HCT116 (cell line): ENCODE measurements around the gene MAP4K1. TPM values are rescaled to one million over a fixed set of nuclear protein-coding genes. Genes with fewer than 3 reads are reported as not detected.
A peak's percentile ranks its signal among the peaks of the same experiment; 100 is the strongest.

Experiments
- ATAC-seq: fragments of 200-7000 bp; cut with Tn5 transposase; 2 replicates; pipeline ENCODE4 v1.9.1; 2020; ENCODE audit warnings: mild to moderate bottlenecking, moderate library complexity
- BruUV-seq: library from RNA; stranded (reverse); fragments of 400-500 nt; replicated peaks from 2 replicates; lab custom pipeline; 2021; lab: Mats Ljungman, UMichigan
- CTCF ChIA-PET: fragments of 300-600 bp; sonication (Branson Sonifier 250); formaldehyde crosslinking; loops from one replicate; lab custom pipeline; 2021; ENCODE audit warnings: antibody characterized with exemption; lab: Charles Lee
- POLR2A ChIA-PET: fragments of 300-600, 350-600 bp; sonication (Branson Sonifier 250); formaldehyde crosslinking; loops from one replicate; lab custom pipeline; 2021; ENCODE audit warnings: antibody characterized with exemption; lab: Charles Lee
- RAD21 ChIA-PET, 2 experiments: fragments of 300-600 bp; sonication (Branson Sonifier 250); formaldehyde crosslinking; loops; one replicate each; lab custom pipeline; 2023; ENCODE audit warnings: low total read pairs in 2 of 2; ENCODE audit not compliant: uncharacterized antibody in 2 of 2, unreplicated experiment in 2 of 2, low non-redundant PET in 1 of 2; lab: Charles Lee
- DNase-seq: peaks from one replicate; pipeline ENCODE4 v3.0.0-alpha.2; 2010; ENCODE audit warnings: low read depth, low spot score
- H2AFZ ChIP-seq: fragments of 200-600 bp; shearing (Covaris generic), sonication (generic); 2 replicates; pipeline ENCODE4 v1.6.1; 2017; ENCODE audit warnings: low read depth, mixed run types, mixed read lengths, antibody characterized with exemption, low read length; ENCODE audit not compliant: poor library complexity, severe bottlenecking
- H3K27ac ChIP-seq: 2 replicates; pipeline ENCODE4 v1.5.1; 2012; ENCODE audit warnings: low read depth, low read length
- H3K27me3 ChIP-seq: fragments of 200-600 bp; sonication (generic); 2 replicates; pipeline ENCODE4 v1.6.1; 2016; ENCODE audit warnings: mixed run types, low read length, mixed read lengths; ENCODE audit not compliant: insufficient read depth
- H3K36me3 ChIP-seq, 2 experiments: fragments of 200-500 bp in 1 of 2; fragments of 200-600 bp in 1 of 2; sonication (Bioruptor generic) in 1 of 2; sonication (generic) in 1 of 2; 2 replicates each; pipeline versions ENCODE4 v1.5.1 to v1.6.1; 2014 to 2016; ENCODE audit warnings: low read length in 2 of 2, inconsistent platforms in 1 of 2, mixed read lengths in 1 of 2, mixed run types in 1 of 2; ENCODE audit not compliant: insufficient read depth in 2 of 2, control insufficient read depth in 1 of 2
- H3K4me1 ChIP-seq, 2 experiments: fragments of 200-600 bp in 1 of 2; sonication (generic) in 1 of 2; 2 replicates each; pipeline versions ENCODE4 v1.5.1 to v1.6.1; 2012 to 2017; ENCODE audit warnings: low read length in 2 of 2, inconsistent platforms in 1 of 2, mild to moderate bottlenecking in 1 of 2, mixed read lengths in 1 of 2, mixed run types in 1 of 2, moderate library complexity in 1 of 2; ENCODE audit not compliant: insufficient read depth in 2 of 2, control insufficient read depth in 1 of 2
- H3K4me2 ChIP-seq: fragments of 200-600 bp; sonication (generic); 2 replicates; pipeline ENCODE4 v1.6.1; 2017; ENCODE audit warnings: mixed run types, low read length, mixed read lengths
- H3K4me3 ChIP-seq, 2 experiments: fragments of 200-600 bp in 1 of 2; sonication (generic) in 1 of 2; replicated peaks in 1 of 2; 2 replicates each; pipeline ENCODE4 v1.5.1; 2011 to 2016; ENCODE audit warnings: low read length in 2 of 2, control low read depth in 1 of 2, low read depth in 1 of 2, mild to moderate bottlenecking in 1 of 2, mixed read lengths in 1 of 2, mixed run types in 1 of 2
- H3K79me2 ChIP-seq: fragments of 200-600 bp; sonication (generic); 2 replicates; pipeline ENCODE4 v1.6.1; 2017; ENCODE audit warnings: mild to moderate bottlenecking, mixed run types, low read length, moderate library complexity, mixed read lengths; ENCODE audit not compliant: insufficient read depth
- H3K9ac ChIP-seq: fragments of 200-600 bp; sonication (generic); 2 replicates; pipeline ENCODE4 v1.6.1; 2016; ENCODE audit warnings: low read length, mixed read lengths
- H3K9me2 ChIP-seq: fragments of 200-600 bp; sonication (generic), shearing (Covaris generic); 2 replicates; pipeline ENCODE4 v1.6.1; 2017; ENCODE audit warnings: mixed run types, mild to moderate bottlenecking, moderate library complexity; ENCODE audit not compliant: insufficient read depth
- H3K9me3 ChIP-seq, 2 experiments: fragments of 200-500 bp in 1 of 2; fragments of 200-600 bp in 1 of 2; sonication (Bioruptor generic) in 1 of 2; sonication (generic) in 1 of 2; 2 replicates each; pipeline ENCODE4 v1.6.1; 2014 to 2017; ENCODE audit warnings: low read length in 2 of 2, mixed read lengths in 2 of 2, inconsistent platforms in 1 of 2, low read depth in 1 of 2, mild to moderate bottlenecking in 1 of 2, mixed run types in 1 of 2, moderate library complexity in 1 of 2; ENCODE audit not compliant: control insufficient read depth in 1 of 2, insufficient read depth in 1 of 2
- H4K20me1 ChIP-seq: fragments of 200-600 bp; sonication (generic), shearing (Covaris generic); 2 replicates; pipeline ENCODE4 v1.6.1; 2017; ENCODE audit warnings: mixed run types, mild to moderate bottlenecking, moderate library complexity; ENCODE audit not compliant: insufficient read depth
- CBX3 ChIP-seq: IDR thresholded peaks from 2 replicates; pipeline ENCODE4 v1.6.1; 2012; ENCODE audit warnings: low read depth
- EGR1 ChIP-seq: IDR thresholded peaks from 2 replicates; pipeline ENCODE4 v1.6.1; 2012; ENCODE audit warnings: low read depth
- JUND ChIP-seq: IDR thresholded peaks from 2 replicates; pipeline ENCODE4 v1.6.1; 2012
- POLR2A ChIP-seq: IDR thresholded peaks from 2 replicates; pipeline ENCODE4 v1.7.0; 2011; ENCODE audit warnings: borderline replicate concordance; ENCODE audit not compliant: insufficient read depth, insufficient read length; ENCODE audit errors: extremely low read depth
- RAD21 ChIP-seq: IDR thresholded peaks from 2 replicates; pipeline ENCODE4 v1.6.1; 2012; ENCODE audit warnings: low read depth, mild to moderate bottlenecking
- SP1 ChIP-seq: IDR thresholded peaks from 2 replicates; pipeline ENCODE4 v1.6.1; 2012; ENCODE audit warnings: low read depth
- YY1 ChIP-seq: IDR thresholded peaks from 2 replicates; pipeline ENCODE4 v1.6.1; 2011; ENCODE audit warnings: low read length, low read depth, moderate library complexity, mild to moderate bottlenecking; ENCODE audit not compliant: insufficient replicate concordance; ENCODE audit errors: extremely low read depth
- intact Hi-C: fragments of 100-400 bp; cut with micrococcal nuclease; formaldehyde crosslinking; loops from 2 replicates; pipeline ENCODE4 v1.10.0; 2022
- total RNA-seq: library from RNA; stranded (reverse); gene quantifications from one replicate; pipeline ENCODE4 v1.2.1, GENCODE V29; 2021; ENCODE audit not compliant: unreplicated experiment
- TF ChIP-seq, protein P1 (sequence below): IDR thresholded peaks from 2 replicates; pipeline ENCODE4 v1.6.1; 2012; ENCODE audit warnings: low read depth
- TF ChIP-seq, protein P2 (sequence below): IDR thresholded peaks from 2 replicates; pipeline ENCODE4 v1.6.1; 2011; ENCODE audit warnings: mild to moderate bottlenecking, low read length, moderate library complexity; ENCODE audit not compliant: insufficient replicate concordance; ENCODE audit errors: extremely low read depth
- TF ChIP-seq, protein P3 (sequence below): IDR thresholded peaks from 2 replicates; pipeline ENCODE4 v1.6.1; 2012
- TF ChIP-seq, protein P4 (sequence below), 3 experiments: fragments of 200-600 bp in 1 of 3; sonication (generic) in 1 of 3; IDR thresholded peaks in 2 of 3; conservative IDR thresholded peaks in 1 of 3; 2 replicates each; pipeline ENCODE4 v1.5.1; 2012 to 2017; ENCODE audit warnings: low read depth in 2 of 3, low read length in 2 of 3, antibody characterized with exemption in 1 of 3, borderline replicate concordance in 1 of 3, control low read depth in 1 of 3, mild to moderate bottlenecking in 1 of 3, mixed read lengths in 1 of 3, mixed run types in 1 of 3, moderate library complexity in 1 of 3; ENCODE audit not compliant: insufficient read depth in 1 of 3

Gene MAP4K1
- total RNA-seq, 1 experiment from 2014 or later: 9.1 TPM

DNA sequence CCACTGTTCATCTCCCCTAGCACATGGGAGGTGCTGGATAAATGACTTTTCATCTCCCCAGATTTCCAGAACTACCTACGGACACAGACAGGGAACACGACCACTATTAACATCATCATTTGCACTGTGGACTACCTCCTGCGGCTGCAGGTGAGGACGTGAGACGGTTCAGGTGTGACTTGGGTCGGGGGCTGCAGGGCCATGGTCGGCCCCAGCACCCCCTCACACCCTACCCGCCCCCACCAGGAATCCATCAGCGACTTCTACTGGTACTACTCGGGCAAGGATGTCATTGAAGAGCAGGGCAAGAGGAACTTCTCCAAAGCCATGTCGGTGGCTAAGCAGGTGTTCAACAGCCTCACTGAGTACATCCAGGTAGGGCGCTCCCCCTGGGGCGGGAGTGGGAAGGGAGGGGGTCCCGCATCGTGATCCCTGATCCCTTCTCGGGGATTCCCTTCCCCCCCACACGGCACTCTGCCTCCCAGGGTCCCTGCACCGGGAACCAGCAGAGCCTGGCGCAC is 74.4 kb downstream of the MAP4K1 start:
- Histone ChIP-seq H3K9ac (no peak overlapping the region), H3K27me3 (no peaks in the 10 kb centered on the region), H3K79me2 (no peaks in the 10 kb centered on the region), H4K20me1 (no peaks in the 10 kb centered on the region), H3K36me3 (no peaks in the 10 kb centered on the region), H3K4me2 (peak overlapping the region; percentile 86), H3K4me1 (peaks cover 10 to 21% of the 10 kb centered on the region in 2 experiments), H3K9me2 (no peaks in the 10 kb centered on the region), H3K9me3 (no peaks in the 10 kb centered on the region), H3K4me3 (peak overlapping the region; percentile 34 to 49), H2AFZ (no peak overlapping the region), H3K27ac (peak overlapping the region; percentile 66)
- TF ChIP-seq, protein P1, sequence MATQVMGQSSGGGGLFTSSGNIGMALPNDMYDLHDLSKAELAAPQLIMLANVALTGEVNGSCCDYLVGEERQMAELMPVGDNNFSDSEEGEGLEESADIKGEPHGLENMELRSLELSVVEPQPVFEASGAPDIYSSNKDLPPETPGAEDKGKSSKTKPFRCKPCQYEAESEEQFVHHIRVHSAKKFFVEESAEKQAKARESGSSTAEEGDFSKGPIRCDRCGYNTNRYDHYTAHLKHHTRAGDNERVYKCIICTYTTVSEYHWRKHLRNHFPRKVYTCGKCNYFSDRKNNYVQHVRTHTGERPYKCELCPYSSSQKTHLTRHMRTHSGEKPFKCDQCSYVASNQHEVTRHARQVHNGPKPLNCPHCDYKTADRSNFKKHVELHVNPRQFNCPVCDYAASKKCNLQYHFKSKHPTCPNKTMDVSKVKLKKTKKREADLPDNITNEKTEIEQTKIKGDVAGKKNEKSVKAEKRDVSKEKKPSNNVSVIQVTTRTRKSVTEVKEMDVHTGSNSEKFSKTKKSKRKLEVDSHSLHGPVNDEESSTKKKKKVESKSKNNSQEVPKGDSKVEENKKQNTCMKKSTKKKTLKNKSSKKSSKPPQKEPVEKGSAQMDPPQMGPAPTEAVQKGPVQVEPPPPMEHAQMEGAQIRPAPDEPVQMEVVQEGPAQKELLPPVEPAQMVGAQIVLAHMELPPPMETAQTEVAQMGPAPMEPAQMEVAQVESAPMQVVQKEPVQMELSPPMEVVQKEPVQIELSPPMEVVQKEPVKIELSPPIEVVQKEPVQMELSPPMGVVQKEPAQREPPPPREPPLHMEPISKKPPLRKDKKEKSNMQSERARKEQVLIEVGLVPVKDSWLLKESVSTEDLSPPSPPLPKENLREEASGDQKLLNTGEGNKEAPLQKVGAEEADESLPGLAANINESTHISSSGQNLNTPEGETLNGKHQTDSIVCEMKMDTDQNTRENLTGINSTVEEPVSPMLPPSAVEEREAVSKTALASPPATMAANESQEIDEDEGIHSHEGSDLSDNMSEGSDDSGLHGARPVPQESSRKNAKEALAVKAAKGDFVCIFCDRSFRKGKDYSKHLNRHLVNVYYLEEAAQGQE: no peak
- TF ChIP-seq YY1 (no peak), JUND (no peak), POLR2A (no peak), SP1 (no peak), RAD21 (no peak), EGR1 (no peak), CBX3 (no peak)
- TF ChIP-seq, protein P2, sequence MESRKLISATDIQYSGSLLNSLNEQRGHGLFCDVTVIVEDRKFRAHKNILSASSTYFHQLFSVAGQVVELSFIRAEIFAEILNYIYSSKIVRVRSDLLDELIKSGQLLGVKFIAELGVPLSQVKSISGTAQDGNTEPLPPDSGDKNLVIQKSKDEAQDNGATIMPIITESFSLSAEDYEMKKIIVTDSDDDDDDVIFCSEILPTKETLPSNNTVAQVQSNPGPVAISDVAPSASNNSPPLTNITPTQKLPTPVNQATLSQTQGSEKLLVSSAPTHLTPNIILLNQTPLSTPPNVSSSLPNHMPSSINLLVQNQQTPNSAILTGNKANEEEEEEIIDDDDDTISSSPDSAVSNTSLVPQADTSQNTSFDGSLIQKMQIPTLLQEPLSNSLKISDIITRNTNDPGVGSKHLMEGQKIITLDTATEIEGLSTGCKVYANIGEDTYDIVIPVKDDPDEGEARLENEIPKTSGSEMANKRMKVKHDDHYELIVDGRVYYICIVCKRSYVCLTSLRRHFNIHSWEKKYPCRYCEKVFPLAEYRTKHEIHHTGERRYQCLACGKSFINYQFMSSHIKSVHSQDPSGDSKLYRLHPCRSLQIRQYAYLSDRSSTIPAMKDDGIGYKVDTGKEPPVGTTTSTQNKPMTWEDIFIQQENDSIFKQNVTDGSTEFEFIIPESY: no peak
- TF ChIP-seq, protein P3, sequence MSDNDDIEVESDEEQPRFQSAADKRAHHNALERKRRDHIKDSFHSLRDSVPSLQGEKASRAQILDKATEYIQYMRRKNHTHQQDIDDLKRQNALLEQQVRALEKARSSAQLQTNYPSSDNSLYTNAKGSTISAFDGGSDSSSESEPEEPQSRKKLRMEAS: no peak
- TF ChIP-seq, protein P4, sequence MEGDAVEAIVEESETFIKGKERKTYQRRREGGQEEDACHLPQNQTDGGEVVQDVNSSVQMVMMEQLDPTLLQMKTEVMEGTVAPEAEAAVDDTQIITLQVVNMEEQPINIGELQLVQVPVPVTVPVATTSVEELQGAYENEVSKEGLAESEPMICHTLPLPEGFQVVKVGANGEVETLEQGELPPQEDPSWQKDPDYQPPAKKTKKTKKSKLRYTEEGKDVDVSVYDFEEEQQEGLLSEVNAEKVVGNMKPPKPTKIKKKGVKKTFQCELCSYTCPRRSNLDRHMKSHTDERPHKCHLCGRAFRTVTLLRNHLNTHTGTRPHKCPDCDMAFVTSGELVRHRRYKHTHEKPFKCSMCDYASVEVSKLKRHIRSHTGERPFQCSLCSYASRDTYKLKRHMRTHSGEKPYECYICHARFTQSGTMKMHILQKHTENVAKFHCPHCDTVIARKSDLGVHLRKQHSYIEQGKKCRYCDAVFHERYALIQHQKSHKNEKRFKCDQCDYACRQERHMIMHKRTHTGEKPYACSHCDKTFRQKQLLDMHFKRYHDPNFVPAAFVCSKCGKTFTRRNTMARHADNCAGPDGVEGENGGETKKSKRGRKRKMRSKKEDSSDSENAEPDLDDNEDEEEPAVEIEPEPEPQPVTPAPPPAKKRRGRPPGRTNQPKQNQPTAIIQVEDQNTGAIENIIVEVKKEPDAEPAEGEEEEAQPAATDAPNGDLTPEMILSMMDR (IDR thresholded peaks at IDR 0.05 in 2 of 3, conservative IDR thresholded peaks at IDR 0.05 in 1 of 3; ENCODE audit: borderline replicate concordance in 1 of 3, insufficient read depth in 1 of 3, low read depth in 2 of 3, low read length in 2 of 3): no peak
- ChIA-PET POLR2A (interaction anchor here (0.8 to 1.0 kb wide), 2 partner anchors 28 to 75 kb away, joined by 3 to 8 read pairs; partner anchors contain the start of gene EIF3K), RAD21 (no interaction called here), CTCF (interaction anchor here (0.7 to 2.6 kb wide), 10 partner anchors 10 to 387 kb away, joined by 3 to 16 read pairs (median 4); partner anchors contain the start of genes FAM98C, MRPS12 and SARS2)
- ATAC-seq: no peak
- intact Hi-C loops: no loop called here
- DNase-seq: no peak
- no TSS peak for BruUV-seq
